Fibroblast of the conjunctiva (primary cell): ENCODE results near the gene USH2A.

ENCODE experiments used
- DNase-seq: peaks from one replicate; pipeline ENCODE4 v3.0.0-alpha.2; 2010; ENCODE audit warnings: low read depth

USH2A gene

DNA sequence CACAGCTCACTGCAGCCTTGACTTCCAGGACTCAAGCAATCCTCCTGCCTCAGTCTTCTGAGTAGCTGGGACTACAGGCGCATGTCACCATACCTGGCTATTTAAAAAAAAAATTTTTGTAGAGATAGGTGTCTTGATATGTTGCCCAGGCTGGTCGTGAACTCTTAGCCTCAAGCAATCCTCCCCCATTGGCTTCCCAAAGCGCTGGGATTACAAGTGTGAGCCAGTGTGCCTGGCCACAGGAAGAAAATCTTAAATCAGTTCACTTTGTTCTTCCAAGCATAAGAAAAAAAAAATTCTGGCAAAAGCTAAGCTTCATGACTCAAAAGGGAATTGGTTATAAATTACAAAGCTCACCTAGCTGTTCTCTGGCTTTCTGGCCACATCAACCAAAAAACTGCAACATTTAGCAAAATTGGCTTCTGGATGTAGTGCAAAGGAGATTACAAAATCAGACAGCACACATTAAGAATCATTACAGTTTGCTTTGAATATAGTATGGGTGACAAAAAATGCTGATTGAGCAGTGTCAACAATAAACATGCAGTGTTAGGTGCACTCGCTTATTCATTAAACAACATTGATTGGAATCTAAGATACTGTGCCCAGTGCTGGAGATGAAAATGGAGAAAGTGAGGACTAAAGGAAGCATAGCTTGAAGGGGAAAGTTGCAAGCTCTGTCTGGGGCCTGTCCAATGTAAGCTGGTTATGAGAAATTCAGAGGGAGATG, 779.5 kb downstream of the USH2A start:
- no peak for DNase-seq

DNA sequence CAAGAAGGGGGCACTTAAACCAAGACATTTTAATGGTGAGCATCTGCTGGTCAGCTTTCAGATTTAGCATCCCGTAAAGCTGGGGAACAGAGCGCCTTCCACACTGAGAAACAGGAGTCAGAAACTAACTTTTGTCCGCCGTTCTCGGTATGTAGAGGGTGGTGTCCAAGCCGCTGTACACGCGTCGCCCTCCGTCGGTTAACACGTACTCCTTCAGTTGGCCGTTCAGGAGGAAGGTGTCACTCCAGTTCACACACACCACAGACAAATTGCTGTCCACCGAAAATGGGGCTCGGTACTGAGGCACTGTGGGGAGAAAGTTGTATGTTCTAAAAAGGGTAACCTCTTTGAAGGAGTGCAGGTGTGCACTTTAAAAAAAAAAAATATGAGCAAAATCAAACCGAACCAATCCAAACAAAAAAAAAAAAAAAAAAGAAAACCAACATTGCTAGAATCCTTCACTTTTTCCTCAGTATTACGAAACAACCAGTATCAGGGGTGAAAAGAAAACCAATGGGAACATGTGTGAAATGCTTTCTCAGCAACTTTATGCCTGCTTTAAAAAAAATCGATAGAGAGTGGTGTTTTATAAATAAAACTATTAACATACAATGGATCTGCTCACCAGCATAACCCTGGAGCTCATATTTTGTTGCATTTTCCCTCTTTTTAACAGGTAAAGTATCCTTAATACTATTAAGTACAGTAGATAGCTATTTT, 782.7 kb downstream of the USH2A start:
- no peak for DNase-seq

GRCh38 chr1:215637041-215637573, 786.1 kb downstream of the USH2A start:
- peak; percentile 75 for DNase-seq

DNA sequence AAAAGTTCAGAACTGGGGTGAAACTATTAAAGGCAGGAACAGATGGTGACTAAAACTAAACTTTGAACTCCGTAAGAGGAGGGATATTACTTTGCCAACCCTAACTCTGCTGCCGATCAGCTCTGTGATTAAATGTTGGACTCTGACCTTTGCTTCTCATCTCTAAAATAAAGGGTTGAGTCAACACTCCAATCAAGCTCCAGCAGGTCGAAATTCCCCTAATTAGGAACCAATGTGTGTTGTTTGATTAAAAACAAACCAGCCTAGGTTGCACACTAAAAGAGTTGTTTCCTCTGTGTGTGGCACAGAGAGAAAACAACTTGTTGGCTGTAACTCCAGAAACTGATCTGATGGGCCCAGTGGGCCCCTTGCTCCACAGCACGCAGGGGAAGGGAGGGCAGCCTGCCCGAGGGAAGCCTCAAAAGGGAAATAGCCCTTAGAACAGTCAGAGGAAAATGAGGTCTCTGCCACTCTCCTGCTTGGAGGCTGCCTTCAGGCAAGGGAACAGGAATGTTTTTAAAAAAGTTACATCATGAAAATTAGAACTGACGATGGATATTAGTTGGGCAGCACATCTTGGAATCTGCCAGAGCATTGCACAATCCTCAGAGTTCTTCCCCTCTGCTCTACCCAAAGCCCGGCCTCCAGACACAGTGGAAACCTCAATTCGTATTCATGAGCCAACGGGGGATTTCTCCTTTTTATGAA, 786.8 kb downstream of the USH2A start:
- peak; percentile 76 for DNase-seq

GRCh38 chr1:215635827-215636226, 787.4 kb downstream of the USH2A start:
- no peak for DNase-seq

GRCh38 chr1:215631489-215631888, 791.8 kb downstream of the USH2A start:
- no peak for DNase-seq

- no peak for DNase-seq
Observed at GRCh38 chr1:215631040-215631439, 792.2 kb downstream of the USH2A start.

GRCh38 chr1:215625949-215626348, 797.3 kb downstream of the USH2A start:
- no peak for DNase-seq

GRCh38 chr1:215623162-215623561, 800.1 kb downstream of the USH2A start:
- DNase-seq: no peak

GRCh38 chr1:215617979-215618378, 805.3 kb downstream of the USH2A start:
- DNase-seq: no peak

- DNase-seq: no peak
Observed at GRCh38 chr1:215612391-215612790, 810.9 kb downstream of the USH2A start.

DNA sequence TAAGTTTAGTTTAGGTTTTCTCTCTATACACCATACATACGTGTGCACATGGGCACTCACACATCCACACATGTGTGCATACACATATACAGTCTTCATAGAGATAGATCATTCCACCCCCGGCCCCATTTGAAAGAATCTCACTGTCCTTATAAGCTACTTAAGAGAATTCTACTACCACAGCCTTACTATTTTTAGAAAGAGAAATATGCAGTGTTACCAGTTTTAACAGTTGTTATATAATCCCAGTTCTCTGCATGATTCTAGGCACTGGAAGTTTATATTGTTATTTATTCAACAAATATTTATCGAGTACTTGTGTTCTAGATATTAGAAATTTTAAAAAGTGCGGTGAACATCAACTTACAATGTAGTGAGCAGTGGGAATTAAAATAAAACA, 814.6 kb downstream of the USH2A start:
- DNase-seq: no peak

DNA sequence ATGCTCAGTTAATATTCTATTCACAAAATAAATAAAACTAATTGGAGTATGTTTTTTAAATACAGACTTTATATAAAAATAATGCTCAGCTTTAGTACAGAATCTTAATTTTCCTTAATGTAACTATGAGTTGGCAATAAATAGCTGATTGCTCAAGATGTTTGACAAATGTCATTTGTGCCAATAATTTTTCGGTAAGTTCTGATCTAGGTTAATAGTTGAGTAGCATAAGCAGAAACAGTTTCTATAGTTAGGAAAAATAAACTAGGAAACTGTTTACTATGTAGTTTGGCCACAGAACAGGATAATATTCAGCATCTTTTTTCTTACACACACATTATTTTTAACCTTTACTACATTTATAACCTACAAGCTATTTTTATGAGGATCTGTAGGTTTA, 815.8 kb downstream of the USH2A start:
- no peak for DNase-seq

GRCh38 chr1:215606564-215607168, 816.6 kb downstream of the USH2A start:
- DNase-seq: no peak

DNA sequence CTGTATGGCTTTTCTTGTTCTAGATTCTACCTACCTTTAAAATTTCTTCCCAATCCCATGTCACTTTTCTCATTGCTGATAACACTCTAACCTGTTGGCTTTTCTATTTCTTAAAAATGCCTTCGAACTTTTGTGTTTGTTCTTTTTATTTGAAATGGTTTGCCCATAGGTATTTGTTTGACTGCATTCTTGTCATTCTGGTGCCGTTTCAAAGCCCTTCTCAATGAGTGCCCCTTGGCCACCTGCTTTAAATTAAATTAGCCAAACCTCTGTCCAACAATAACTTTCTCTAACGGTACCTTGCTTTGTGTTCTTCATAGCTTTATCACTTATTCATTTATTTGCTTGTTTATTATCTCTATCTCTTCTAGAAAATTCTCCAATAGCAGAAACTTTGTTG, 817.2 kb downstream of the USH2A start:
- DNase-seq: no peak

- no peak for DNase-seq
Observed at GRCh38 chr1:215605011-215605621, 818.1 kb downstream of the USH2A start.

- no peak for DNase-seq
Observed at GRCh38 chr1:215603319-215603718, 819.9 kb downstream of the USH2A start.

DNA sequence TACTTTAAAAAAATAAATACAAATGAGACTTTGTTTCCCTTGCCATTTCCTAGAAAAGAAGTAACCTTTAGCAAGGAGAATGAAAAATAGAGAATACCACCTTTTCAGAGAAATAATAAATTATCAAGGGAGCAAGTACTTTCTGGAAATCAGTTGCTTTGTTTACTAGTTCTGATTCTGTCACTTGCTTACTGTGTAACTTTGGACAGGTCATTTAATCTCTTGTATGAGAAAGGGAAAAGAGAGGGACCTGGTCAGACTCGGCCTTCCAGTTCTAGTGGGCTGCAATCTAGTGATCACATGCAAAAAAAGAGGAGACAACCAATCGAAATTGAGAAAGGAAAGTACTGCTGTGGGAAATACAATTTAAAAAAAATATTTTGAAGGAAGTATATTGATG, 822.0 kb downstream of the USH2A start:
- no peak for DNase-seq

DNA sequence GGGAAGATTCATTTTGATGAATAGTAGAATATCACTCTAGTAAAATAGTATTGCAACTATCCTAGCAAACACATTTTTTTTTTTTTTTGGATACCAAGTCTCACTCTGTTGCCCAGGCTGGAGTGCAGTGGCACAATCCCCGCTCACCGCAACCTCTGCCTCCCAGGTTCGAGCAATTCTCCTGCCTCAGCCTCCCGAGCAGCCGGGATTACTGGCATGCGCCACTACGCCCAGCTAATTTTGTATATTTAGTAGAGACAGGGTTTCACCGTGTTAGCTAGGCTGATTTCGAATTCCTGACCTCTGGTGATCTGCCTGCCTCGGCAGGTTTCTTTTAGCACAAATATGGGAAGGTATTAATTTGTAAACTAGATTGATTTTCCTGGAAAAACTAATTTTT, 822.4 kb downstream of the USH2A start:
- no peak for DNase-seq

- DNase-seq: no peak
Observed at GRCh38 chr1:215600258-215600792, 822.9 kb downstream of the USH2A start.

GRCh38 chr1:215599418-215600074, 823.7 kb downstream of the USH2A start:
- DNase-seq: peak; percentile 24
